ENCODE measurements around the gene CADM1.

- no peak for TF ChIP-seq EZH2 (IDR thresholded peaks at IDR 0.05; ENCODE audit: borderline replicate concordance)
- no peak for TF ChIP-seq CTCF (IDR thresholded peaks at IDR 0.05; ENCODE audit: poor library complexity)
These were observed 46.3 kb upstream of the CADM1 start for GRCh38 chr11:115550291-115551059.
